ENCODE data around the gene MTHFS.

DNA sequence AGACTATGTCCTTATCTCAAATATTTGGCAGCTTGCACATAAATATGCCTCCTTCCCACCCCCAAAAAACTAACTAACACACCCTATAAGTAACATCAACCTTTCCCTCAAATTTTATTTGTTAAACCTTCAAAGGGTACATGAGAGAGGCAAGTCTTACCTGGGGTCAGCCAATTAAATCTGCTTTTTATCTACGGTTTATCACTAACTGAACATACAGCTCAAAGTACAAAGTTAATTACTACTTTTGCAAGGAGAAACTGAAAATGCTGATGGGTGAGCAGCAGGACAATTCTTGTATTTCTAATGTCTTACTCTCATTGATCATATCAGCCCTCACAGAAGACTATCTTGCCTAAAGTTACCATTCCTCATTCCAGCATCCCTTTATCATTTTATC is 34.6 kb downstream of the MTHFS start:
- TF ChIP-seq, protein P1, sequence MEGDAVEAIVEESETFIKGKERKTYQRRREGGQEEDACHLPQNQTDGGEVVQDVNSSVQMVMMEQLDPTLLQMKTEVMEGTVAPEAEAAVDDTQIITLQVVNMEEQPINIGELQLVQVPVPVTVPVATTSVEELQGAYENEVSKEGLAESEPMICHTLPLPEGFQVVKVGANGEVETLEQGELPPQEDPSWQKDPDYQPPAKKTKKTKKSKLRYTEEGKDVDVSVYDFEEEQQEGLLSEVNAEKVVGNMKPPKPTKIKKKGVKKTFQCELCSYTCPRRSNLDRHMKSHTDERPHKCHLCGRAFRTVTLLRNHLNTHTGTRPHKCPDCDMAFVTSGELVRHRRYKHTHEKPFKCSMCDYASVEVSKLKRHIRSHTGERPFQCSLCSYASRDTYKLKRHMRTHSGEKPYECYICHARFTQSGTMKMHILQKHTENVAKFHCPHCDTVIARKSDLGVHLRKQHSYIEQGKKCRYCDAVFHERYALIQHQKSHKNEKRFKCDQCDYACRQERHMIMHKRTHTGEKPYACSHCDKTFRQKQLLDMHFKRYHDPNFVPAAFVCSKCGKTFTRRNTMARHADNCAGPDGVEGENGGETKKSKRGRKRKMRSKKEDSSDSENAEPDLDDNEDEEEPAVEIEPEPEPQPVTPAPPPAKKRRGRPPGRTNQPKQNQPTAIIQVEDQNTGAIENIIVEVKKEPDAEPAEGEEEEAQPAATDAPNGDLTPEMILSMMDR (conservative IDR thresholded peaks at IDR 0.05): no peak
- TF ChIP-seq EZH2 (IDR thresholded peaks at IDR 0.05; ENCODE audit: low read depth): no peak

Measured in PC-9 (cell line).